ENCODE data around the gene ST7. TPM values are rescaled to one million over a fixed set of nuclear protein-coding genes. Genes with fewer than 3 reads are reported as not detected.
A peak's percentile ranks its signal among the peaks of the same experiment; 100 is the strongest.

Gene ST7
- total RNA-seq, 2 donors from 2014 or later, result 7.6 to 9.8 TPM

DNA sequence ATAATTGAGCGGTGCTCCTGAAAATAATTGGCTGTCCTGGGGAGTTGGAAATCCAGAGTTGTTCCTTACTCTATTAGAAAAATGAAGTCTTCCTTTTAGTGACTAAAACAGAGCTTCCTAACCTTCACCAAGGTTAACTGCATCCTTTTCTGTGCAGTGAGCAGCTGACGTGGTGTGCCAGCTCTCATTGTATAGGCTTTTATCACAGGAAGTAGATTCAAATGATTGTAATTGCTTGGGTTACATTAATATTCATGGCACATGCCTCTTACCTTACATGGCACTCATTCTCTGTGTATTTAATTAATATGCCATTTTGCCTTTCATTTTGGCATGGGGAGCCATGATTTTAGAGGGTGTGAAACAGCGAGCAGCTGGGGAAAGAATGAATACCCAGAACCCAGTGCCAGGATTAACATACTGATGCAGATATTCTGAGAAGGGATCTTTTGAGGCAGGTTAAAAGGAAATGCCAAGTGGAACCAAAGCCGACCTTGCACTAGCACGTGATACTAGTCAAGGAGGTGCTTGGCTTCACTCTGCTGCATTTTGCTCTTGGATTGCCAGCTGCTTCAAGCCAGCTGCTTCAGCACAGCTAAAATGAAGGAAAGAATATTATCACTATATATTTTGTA is 115.3 kb downstream of the ST7 start:
- ATAC-seq (no peak), DNase-seq (ENCODE audit: low spot score) (no peak)
- Mint-ChIP-seq H3K4me3 (no peak overlapping the region), H3K9me3 (no peaks in the 10 kb centered on the region), H3K4me1 (ENCODE audit: low read depth in 2 of 2) (peaks cover 23 to 28% of the 10 kb centered on the region in 2 donors), H3K27me3 (no peaks in the 10 kb centered on the region), H3K36me3 (no peaks in the 10 kb centered on the region), H3K27ac (no peak overlapping the region)

DNA sequence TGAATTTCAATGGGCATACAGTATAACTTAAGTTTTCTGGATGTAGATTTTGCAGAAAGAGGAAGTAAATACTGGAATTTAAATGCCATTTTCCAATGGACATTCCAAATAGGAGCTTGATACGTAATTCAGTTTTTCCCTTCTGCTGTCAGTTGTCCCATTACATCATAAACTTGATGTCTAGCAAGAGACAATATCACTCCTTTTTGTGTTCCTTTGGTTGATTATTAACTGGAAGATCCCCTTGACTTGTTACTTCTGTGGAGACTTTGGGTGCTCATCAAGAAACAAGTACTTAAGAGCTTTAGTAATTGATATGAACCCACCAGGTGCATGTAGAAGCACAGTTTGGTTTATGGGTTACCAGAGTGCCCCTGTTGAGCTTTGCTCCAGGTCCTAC is 116.1 kb downstream of the ST7 start:
- Mint-ChIP-seq H3K36me3 (no peaks in the 10 kb centered on the region), H3K4me3 (no peak overlapping the region), H3K27me3 (no peaks in the 10 kb centered on the region), H3K4me1 (ENCODE audit: low read depth in 2 of 2) (peaks cover 23 to 28% of the 10 kb centered on the region in 2 donors), H3K27ac (no peak overlapping the region), H3K9me3 (no peaks in the 10 kb centered on the region)
- ATAC-seq, result no peak
- no peak for DNase-seq (ENCODE audit: low spot score)

DNA sequence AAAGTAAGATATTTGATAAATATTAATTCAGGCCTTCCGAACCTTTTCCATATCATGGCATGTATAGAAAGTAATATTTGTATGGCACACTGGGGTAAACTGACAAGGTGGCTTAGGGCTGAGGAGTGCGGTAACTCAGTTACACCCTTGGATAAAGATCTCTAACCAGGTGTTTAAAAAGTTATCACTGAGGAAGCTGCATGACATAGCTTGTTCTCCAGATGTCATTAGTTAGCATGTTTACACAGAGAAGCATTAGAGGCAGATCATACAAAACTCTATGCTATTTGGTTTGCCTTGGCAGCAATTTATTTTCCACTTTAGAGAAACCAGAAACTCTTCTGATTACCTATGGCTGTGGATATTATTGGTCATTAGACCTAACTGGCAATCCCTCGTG is 118.2 kb downstream of the ST7 start:
- Mint-ChIP-seq H3K27ac (no peak overlapping the region), H3K27me3 (no peaks in the 10 kb centered on the region), H3K4me1 (ENCODE audit: low read depth in 2 of 2) (peaks cover 18 to 23% of the 10 kb centered on the region in 2 donors), H3K4me3 (no peak overlapping the region), H3K36me3 (no peaks in the 10 kb centered on the region), H3K9me3 (no peaks in the 10 kb centered on the region)
- ATAC-seq (no peak), DNase-seq (ENCODE audit: low spot score) (no peak)

DNA sequence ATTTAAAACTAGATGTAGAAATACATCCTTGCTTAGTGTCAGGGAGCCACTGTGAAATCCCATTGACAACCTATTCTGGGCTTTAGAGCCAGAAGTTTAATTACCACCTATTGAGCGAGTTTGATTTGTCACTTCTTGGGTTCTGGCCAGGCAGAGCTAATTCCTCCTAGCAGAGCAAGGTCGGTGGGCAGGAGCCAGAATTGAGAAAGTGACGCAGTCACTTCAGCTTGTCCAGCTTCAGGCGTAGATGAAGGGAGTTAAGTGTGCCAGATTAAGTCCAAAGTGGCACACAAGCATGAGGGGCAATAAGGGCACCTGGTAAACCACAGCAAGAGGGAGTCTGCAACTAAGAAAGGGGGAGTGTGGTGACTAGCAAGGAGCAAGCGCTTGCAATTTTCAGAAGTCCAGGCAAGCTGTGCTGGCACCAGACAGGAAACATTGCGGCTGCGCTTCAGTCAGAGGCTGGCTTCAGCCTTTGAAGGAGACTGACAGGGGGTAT is 119.4 kb downstream of the ST7 start:
- no peaks in the 10 kb centered on the region for H3K9me3 Mint-ChIP-seq
- ATAC-seq, result no peak
- no peaks in the 10 kb centered on the region for H3K27me3 Mint-ChIP-seq
- H3K4me1 Mint-ChIP-seq (ENCODE audit: low read depth in 2 of 2), result peaks cover 11 to 14% of the 10 kb centered on the region in 2 donors
- peak overlapping the region in 1 of 2 donors; percentile 11 for H3K27ac Mint-ChIP-seq
- no peak overlapping the region for H3K4me3 Mint-ChIP-seq
- no peak for DNase-seq (ENCODE audit: low spot score)
- H3K36me3 Mint-ChIP-seq, result no peaks in the 10 kb centered on the region

DNA sequence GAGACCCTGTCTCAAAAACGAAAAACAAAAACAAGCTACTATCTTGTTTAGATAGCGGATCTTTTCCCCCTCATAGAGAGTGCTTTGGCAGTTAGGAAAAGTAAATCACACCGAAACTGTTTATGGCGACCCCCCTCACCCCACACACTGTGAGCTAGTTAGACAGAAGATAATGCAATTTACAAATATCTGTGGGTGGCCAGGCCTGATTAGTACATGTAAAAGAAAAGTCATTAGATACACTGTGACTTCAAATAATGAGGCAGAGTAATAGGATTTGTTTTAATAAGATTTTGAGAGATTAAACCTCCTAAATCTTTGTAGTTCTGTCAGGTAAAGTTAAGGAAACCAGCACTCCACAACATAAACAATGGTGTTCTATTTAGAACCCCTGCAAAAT is 121.1 kb downstream of the ST7 start:
- DNase-seq (ENCODE audit: low spot score) (no peak), ATAC-seq (no peak)
- Mint-ChIP-seq H3K36me3 (no peaks in the 10 kb centered on the region), H3K9me3 (no peaks in the 10 kb centered on the region), H3K4me3 (no peak overlapping the region), H3K27me3 (no peaks in the 10 kb centered on the region), H3K4me1 (ENCODE audit: low read depth in 2 of 2) (peaks cover 6 to 7% of the 10 kb centered on the region in 2 donors), H3K27ac (no peak overlapping the region)

DNA sequence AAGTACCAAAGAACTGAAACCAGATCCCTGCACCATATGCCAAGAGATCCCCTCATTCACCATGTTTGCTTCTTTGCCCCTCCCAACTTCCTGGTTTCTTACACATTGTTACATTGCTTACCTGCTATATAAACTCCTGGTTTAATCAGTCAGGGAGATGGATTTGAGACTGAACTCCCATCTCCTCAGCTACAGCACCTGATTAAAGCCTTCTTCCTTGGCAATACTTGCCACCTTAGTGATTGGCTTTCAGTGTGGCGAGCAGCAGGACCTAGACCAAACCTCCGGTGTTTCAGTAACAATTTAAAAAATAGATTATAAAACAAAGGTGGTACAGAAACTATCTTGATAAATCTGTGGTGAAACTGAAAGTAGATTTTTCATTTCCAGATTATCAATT is 122.6 kb downstream of the ST7 start:
- Mint-ChIP-seq H3K36me3 (no peaks in the 10 kb centered on the region), H3K27ac (no peak overlapping the region), H3K4me1 (ENCODE audit: low read depth in 2 of 2) (peaks cover 6 to 7% of the 10 kb centered on the region in 2 donors), H3K27me3 (no peaks in the 10 kb centered on the region), H3K9me3 (no peaks in the 10 kb centered on the region), H3K4me3 (no peak overlapping the region)
- ATAC-seq (no peak), DNase-seq (ENCODE audit: low spot score) (no peak)

DNA sequence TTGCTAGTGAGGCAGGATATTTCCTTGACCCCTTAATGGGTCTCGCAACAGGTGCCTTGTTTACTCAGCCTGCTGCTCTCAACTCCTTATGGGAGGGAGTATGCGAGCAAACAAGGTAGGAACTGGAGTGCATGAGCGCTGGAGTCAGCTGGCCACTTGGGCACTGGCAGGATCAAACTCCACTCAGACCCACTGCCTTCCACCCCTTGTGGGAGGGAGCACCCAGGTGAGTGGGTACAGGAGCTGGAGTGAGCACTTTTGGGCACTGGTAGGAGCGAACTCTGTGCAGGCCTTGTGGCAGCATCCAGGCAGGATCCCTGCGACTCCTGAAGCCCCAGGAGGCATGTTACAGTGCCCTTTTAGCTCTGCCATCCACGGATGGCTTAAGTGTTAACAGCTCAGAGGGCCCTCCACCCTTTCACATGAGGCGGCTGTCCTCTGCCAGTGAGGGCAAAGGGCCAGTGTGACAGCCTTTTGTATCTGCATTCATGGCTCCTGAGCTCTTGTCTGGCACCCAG is 123.2 kb downstream of the ST7 start:
- no peaks in the 10 kb centered on the region for H3K27me3 Mint-ChIP-seq
- no peak for DNase-seq (ENCODE audit: low spot score)
- H3K36me3 Mint-ChIP-seq, result no peaks in the 10 kb centered on the region
- no peak overlapping the region for H3K4me3 Mint-ChIP-seq
- no peaks in the 10 kb centered on the region for H3K9me3 Mint-ChIP-seq
- no peak overlapping the region for H3K27ac Mint-ChIP-seq
- peaks cover 6 to 8% of the 10 kb centered on the region in 2 donors for H3K4me1 Mint-ChIP-seq (ENCODE audit: low read depth in 2 of 2)
- no peak for ATAC-seq

DNA sequence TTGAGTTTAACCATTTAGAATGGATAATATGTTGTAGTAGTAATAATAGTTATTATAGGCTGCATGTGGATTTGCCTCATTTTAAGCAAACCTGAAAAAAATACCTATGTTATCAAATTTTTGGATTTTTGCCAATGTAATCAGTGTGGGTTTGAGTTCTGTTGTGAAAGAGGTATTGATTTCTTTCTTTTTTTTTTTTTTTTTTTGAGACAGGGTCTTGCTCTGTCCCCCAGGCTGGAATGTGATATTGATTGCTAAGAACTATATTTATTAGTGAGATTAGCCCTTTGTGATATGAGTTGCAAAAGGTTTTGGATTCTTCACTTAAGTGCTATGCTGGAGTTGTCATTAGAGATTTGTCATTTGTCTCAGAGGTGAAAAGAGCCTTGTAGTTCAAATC is 124.4 kb downstream of the ST7 start:
- H3K27me3 Mint-ChIP-seq, result no peaks in the 10 kb centered on the region
- H3K4me3 Mint-ChIP-seq, result no peak overlapping the region
- DNase-seq (ENCODE audit: low spot score) (no peak), ATAC-seq (no peak)
- no peaks in the 10 kb centered on the region for H3K36me3 Mint-ChIP-seq
- no peak overlapping the region for H3K27ac Mint-ChIP-seq
- peaks cover 3 to 7% of the 10 kb centered on the region in 2 donors for H3K4me1 Mint-ChIP-seq (ENCODE audit: low read depth in 2 of 2)
- no peaks in the 10 kb centered on the region for H3K9me3 Mint-ChIP-seq

DNA sequence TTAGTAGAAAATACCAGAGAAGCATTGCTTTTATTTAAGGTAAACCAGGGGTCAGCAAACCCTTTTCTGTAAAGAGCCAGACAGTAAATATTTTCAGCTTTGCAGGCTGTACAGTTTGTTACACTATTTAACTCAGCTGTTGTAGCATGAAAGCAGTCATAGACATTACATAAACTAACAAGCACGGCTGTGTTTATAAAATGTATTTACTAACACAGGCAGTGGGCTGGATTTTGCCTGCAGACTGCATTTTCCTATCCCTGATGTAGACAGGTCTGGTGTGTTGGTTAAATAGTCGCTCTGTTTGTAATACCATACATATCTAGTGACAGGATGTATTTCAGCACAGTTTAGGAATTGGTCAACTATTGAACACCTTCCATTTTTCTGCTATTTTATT is 129.3 kb downstream of the ST7 start:
- no peaks in the 10 kb centered on the region for H3K36me3 Mint-ChIP-seq
- H3K4me3 Mint-ChIP-seq, result no peak overlapping the region
- ATAC-seq, result no peak
- no peaks in the 10 kb centered on the region for H3K9me3 Mint-ChIP-seq
- H3K27ac Mint-ChIP-seq, result no peak overlapping the region
- no peaks in the 10 kb centered on the region for H3K27me3 Mint-ChIP-seq
- DNase-seq (ENCODE audit: low spot score), result no peak
- peaks cover 6 to 14% of the 10 kb centered on the region in 2 donors for H3K4me1 Mint-ChIP-seq (ENCODE audit: low read depth in 2 of 2)

DNA sequence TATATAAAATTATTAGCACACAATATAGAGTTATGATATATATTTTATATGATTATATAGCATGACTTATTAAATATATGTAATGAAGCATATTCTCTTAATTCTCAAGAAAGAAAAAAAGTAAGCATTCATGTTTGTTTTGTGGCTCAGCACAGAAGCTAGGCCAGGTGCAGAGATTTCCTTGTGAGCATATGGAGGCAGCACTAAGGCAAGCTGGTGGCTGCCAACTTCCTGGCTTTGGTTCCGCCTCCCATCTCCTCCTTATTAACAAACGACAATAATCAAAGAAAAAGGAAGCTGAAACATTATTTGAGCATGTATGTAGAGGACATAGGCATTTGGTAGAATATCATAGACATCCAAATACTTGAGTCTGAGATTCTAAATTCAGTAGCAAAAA is 130.3 kb downstream of the ST7 start:
- no peaks in the 10 kb centered on the region for H3K27me3 Mint-ChIP-seq
- DNase-seq (ENCODE audit: low spot score) (no peak), ATAC-seq (no peak)
- H3K36me3 Mint-ChIP-seq, result no peaks in the 10 kb centered on the region
- no peaks in the 10 kb centered on the region for H3K9me3 Mint-ChIP-seq
- no peak overlapping the region for H3K4me3 Mint-ChIP-seq
- H3K4me1 Mint-ChIP-seq (ENCODE audit: low read depth in 2 of 2), result peaks cover 12 to 20% of the 10 kb centered on the region in 2 donors
- H3K27ac Mint-ChIP-seq, result no peak overlapping the region

DNA sequence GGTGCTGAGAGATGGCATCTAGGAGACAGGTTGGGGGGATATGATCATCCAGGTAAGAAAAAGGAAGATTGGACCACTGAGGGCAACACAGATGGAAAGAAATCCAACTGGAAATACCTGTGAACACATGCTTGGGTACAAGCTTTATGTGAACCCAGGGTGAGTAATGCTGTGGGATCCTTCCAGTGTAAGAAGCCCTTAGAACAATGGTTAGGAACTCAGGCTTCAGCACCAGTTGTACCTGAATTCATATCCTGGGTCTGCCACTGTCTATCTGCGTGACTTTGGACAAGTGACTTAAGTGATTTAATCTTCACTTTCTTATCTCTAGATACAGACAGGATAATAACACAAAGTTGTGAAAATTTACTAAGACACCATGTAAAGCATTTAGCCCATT is 131.0 kb downstream of the ST7 start:
- no peaks in the 10 kb centered on the region for H3K9me3 Mint-ChIP-seq
- H3K4me3 Mint-ChIP-seq, result no peak overlapping the region
- H3K27ac Mint-ChIP-seq, result no peak overlapping the region
- H3K27me3 Mint-ChIP-seq, result no peaks in the 10 kb centered on the region
- peaks cover 12 to 20% of the 10 kb centered on the region in 2 donors for H3K4me1 Mint-ChIP-seq (ENCODE audit: low read depth in 2 of 2)
- DNase-seq (ENCODE audit: low spot score) (no peak), ATAC-seq (no peak)
- no peaks in the 10 kb centered on the region for H3K36me3 Mint-ChIP-seq

DNA sequence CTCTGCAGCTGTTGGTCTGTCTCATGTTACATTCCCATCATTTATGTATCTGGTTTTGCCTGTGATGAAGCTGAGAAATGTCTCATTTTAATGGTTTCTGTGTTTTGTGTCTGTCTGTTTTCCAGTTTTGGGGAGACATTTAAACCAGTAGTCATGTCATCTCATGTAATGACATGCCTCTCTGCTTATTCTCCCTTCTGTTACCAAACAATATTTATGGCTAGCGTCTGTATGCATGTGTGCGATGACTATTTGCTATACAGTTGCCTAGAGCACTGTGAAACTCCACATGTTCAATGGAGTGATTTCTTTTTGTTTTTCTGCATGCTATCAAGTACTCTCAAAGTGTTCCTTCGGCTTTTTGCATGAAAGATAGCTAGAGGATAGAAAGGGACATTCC is 132.0 kb downstream of the ST7 start:
- H3K27me3 Mint-ChIP-seq, result no peaks in the 10 kb centered on the region
- H3K4me1 Mint-ChIP-seq (ENCODE audit: low read depth in 2 of 2), result peaks cover 14 to 20% of the 10 kb centered on the region in 2 donors
- H3K4me3 Mint-ChIP-seq, result no peak overlapping the region
- DNase-seq (ENCODE audit: low spot score) (no peak), ATAC-seq (no peak)
- no peak overlapping the region for H3K27ac Mint-ChIP-seq
- H3K9me3 Mint-ChIP-seq, result no peaks in the 10 kb centered on the region
- no peaks in the 10 kb centered on the region for H3K36me3 Mint-ChIP-seq

DNA sequence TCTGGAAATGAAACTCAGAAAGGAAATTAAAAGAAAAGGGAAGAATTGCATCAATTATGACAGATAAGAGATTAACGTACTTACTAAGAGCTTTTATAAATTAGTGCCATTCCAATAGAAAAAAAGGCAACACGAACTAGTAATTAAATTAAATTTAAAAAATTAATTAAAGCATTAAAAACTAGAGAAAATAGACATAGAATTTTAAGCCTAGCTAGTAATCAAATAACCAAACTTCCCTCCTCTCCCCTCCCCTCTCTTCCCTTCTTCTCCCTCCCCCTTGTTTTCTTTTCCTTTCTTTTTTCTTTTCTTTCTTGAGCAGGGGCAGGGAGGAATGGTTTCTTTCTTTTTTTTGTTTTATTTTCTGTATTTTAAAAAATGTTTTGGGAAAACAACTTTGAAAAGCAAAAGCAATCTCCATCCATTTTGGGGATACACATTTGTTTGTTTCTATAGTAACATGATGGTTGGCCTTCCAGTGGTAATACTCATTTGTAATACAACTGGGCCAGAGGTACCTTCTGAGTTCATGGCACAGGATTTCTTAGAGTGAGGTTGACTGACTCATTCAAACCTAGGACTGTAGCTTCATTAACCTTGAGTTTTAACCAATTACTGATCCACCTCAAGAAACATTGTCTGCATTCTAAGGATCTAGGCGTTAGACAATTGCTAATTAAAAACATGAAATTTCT is 132.6 kb downstream of the ST7 start:
- no peak overlapping the region for H3K4me3 Mint-ChIP-seq
- H3K27me3 Mint-ChIP-seq, result no peaks in the 10 kb centered on the region
- H3K9me3 Mint-ChIP-seq, result no peaks in the 10 kb centered on the region
- DNase-seq (ENCODE audit: low spot score) (no peak), ATAC-seq (no peak)
- peaks cover 14 to 20% of the 10 kb centered on the region in 2 donors for H3K4me1 Mint-ChIP-seq (ENCODE audit: low read depth in 2 of 2)
- no peak overlapping the region for H3K27ac Mint-ChIP-seq
- no peaks in the 10 kb centered on the region for H3K36me3 Mint-ChIP-seq

DNA sequence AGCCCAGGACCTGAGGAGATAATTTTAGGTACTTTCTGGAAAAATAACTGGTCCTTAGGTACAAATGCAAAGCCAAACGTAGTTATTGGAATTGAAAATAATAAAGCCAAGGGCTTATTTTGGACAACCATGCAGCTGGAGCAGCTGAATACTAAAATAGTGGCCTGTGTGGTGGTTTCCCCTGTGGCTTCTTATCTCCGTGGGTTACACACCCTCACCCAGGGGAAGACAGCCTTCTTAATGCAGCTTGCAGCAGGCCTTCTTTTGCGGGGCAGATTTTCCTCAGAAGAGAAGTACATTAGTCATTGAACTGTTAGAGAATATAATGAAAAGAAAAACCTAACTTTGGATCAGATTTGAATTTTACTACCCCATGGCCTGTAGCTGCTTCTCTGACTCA is 133.5 kb downstream of the ST7 start:
- ATAC-seq (peak in 1 of 2 donors; percentile 48), DNase-seq (ENCODE audit: low spot score) (no peak)
- Mint-ChIP-seq H3K36me3 (no peaks in the 10 kb centered on the region), H3K27ac (no peak overlapping the region), H3K27me3 (no peaks in the 10 kb centered on the region), H3K4me1 (ENCODE audit: low read depth in 2 of 2) (peaks cover 14 to 16% of the 10 kb centered on the region in 2 donors), H3K4me3 (peak overlapping the region; percentile 36), H3K9me3 (no peaks in the 10 kb centered on the region)
